Stimulated activated effector memory CD8-positive, alpha-beta T cell treated with anti-CD3 and anti-CD28 coated beads, Interleukin-12 subunit alpha, Interleukin-12 subunit beta, amount 100 ng/mL, for 72 hours (primary cell): ENCODE measurements around the gene ELFN2.
A peak's percentile ranks its signal among the peaks of the same experiment; 100 is the strongest.

Experiments used
- ATAC-seq: fragments of 150-1000 bp; cut with Tn5 transposase; 2 replicates; pipeline ENCODE4 v1.10.0; 2021
- DNase-seq, 2 donors: peaks; one replicate each; pipeline ENCODE4 v3.0.0; 2021 to 2022; ENCODE audit warnings: low spot score in 2 of 2
- H3K27ac Mint-ChIP-seq: one replicate; pipeline ENCODE4 v1.8.0; 2022; ENCODE audit warnings: mild to moderate bottlenecking, mixed read lengths
- H3K36me3 Mint-ChIP-seq: one replicate; pipeline ENCODE4 v1.8.0; 2022; ENCODE audit warnings: mild to moderate bottlenecking, mixed read lengths
- H3K4me1 Mint-ChIP-seq: one replicate; pipeline ENCODE4 v1.8.0; 2022; ENCODE audit warnings: mixed read lengths
- H3K4me3 Mint-ChIP-seq: one replicate; pipeline ENCODE4 v1.8.0; 2022; ENCODE audit warnings: mild to moderate bottlenecking, mixed read lengths
- H3K9me3 Mint-ChIP-seq: one replicate; pipeline ENCODE4 v1.8.0; 2022; ENCODE audit warnings: mixed read lengths

The ELFN2 gene

GRCh38 chr22:37340331-37341262, 86.7 kb downstream of the ELFN2 start:
- Mint-ChIP-seq H3K4me3 (no peak overlapping the region), H3K36me3 (no peaks in the 10 kb centered on the region), H3K9me3 (no peaks in the 10 kb centered on the region), H3K27ac (no peak overlapping the region), H3K4me1 (peaks cover 28% of the 10 kb centered on the region)
- DNase-seq (no peak), ATAC-seq (no peak)

DNA sequence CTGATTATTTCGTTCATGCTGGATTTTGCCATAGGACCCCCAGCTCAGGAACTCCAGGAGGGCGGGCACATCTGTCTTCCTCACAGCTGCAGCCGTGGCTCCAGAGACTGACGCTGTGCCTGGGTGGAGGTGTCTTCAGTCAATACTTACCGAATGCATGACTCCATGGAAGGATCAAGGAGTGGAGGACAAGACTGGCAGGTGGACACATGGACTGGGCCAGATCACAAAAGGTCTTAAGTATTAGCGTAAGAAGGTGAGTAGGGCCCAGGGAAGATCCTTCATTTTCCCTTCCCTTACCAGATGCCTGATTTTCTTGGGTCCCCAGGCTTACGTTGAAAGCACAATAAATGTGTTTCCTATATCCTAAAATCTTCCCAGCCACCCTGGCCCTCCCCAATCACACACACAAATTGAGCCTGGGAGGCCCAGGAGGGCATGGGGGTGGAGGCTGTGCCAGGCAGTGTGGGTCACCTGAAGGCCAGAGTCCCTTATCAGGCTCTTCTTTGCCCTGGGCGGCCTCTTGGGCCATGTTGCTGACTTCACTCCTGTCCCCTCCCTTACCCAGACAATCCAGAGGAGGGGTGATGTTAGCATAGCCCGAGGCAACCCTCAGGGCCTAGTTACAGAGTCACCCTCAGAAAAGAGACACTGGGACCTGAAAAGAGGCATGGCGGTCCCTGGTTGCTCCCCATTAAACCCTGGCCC, 88.6 kb downstream of the ELFN2 start:
- H3K9me3 Mint-ChIP-seq = no peaks in the 10 kb centered on the region
- H3K36me3 Mint-ChIP-seq = no peaks in the 10 kb centered on the region
- no peak for ATAC-seq
- H3K4me3 Mint-ChIP-seq = no peak overlapping the region
- no peak overlapping the region for H3K27ac Mint-ChIP-seq
- H3K4me1 Mint-ChIP-seq = peaks cover 26% of the 10 kb centered on the region
- no peak for DNase-seq

GRCh38 chr22:37337204-37337943, 89.9 kb downstream of the ELFN2 start:
- no peak overlapping the region for H3K27ac Mint-ChIP-seq
- H3K9me3 Mint-ChIP-seq = no peaks in the 10 kb centered on the region
- H3K36me3 Mint-ChIP-seq = no peaks in the 10 kb centered on the region
- DNase-seq (no peak), ATAC-seq (no peak)
- H3K4me1 Mint-ChIP-seq = peaks cover 24% of the 10 kb centered on the region
- H3K4me3 Mint-ChIP-seq = no peak overlapping the region

GRCh38 chr22:37336579-37336978, 90.7 kb downstream of the ELFN2 start:
- Mint-ChIP-seq H3K4me1 (peaks cover 22% of the 10 kb centered on the region), H3K36me3 (no peaks in the 10 kb centered on the region), H3K9me3 (no peaks in the 10 kb centered on the region), H3K4me3 (no peak overlapping the region), H3K27ac (no peak overlapping the region)
- no peak for ATAC-seq
- DNase-seq = no peak

DNA sequence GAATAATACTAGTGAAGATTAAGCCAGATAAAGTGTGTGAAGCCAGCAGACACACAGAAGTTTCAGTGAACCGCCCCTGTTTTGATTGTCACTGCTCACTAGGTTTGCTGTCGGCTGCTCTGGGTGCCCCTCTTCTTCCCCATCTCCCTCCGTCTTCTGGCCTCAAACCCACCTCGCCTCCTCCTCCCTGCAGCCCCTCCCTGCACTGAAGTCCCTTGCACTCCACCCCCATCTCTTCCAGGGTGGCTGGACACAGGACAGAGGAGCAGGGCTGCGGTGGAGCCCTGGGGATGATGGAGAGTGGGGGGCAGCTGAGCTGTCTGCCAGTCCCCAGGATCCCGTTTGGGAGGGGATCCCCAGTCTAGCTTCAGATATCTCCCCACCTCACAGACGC, 91.5 kb downstream of the ELFN2 start:
- no peak overlapping the region for H3K4me3 Mint-ChIP-seq
- no peaks in the 10 kb centered on the region for H3K9me3 Mint-ChIP-seq
- H3K36me3 Mint-ChIP-seq = no peaks in the 10 kb centered on the region
- DNase-seq = no peak
- no peak for ATAC-seq
- H3K4me1 Mint-ChIP-seq = peaks cover 26% of the 10 kb centered on the region
- H3K27ac Mint-ChIP-seq = no peak overlapping the region

GRCh38 chr22:37334859-37335805, 92.1 kb downstream of the ELFN2 start:
- Mint-ChIP-seq H3K36me3 (no peaks in the 10 kb centered on the region), H3K9me3 (no peaks in the 10 kb centered on the region), H3K4me3 (peak overlapping the region; percentile 28), H3K27ac (no peak overlapping the region), H3K4me1 (peaks cover 30% of the 10 kb centered on the region)
- DNase-seq (no peak), ATAC-seq (no peak)

GRCh38 chr22:37334461-37334858, 92.8 kb downstream of the ELFN2 start:
- no peak for DNase-seq
- Mint-ChIP-seq H3K27ac (no peak overlapping the region), H3K36me3 (no peaks in the 10 kb centered on the region), H3K4me1 (peaks cover 32% of the 10 kb centered on the region), H3K9me3 (no peaks in the 10 kb centered on the region), H3K4me3 (no peak overlapping the region)
- no peak for ATAC-seq

- Mint-ChIP-seq H3K4me1 (peaks cover 32% of the 10 kb centered on the region), H3K4me3 (no peak overlapping the region), H3K36me3 (peaks cover 5% of the 10 kb centered on the region), H3K27ac (no peak overlapping the region), H3K9me3 (no peaks in the 10 kb centered on the region)
- DNase-seq (no peak), ATAC-seq (no peak)
Measured at GRCh38 chr22:37333724-37334460, 93.4 kb downstream of the ELFN2 start.

DNA sequence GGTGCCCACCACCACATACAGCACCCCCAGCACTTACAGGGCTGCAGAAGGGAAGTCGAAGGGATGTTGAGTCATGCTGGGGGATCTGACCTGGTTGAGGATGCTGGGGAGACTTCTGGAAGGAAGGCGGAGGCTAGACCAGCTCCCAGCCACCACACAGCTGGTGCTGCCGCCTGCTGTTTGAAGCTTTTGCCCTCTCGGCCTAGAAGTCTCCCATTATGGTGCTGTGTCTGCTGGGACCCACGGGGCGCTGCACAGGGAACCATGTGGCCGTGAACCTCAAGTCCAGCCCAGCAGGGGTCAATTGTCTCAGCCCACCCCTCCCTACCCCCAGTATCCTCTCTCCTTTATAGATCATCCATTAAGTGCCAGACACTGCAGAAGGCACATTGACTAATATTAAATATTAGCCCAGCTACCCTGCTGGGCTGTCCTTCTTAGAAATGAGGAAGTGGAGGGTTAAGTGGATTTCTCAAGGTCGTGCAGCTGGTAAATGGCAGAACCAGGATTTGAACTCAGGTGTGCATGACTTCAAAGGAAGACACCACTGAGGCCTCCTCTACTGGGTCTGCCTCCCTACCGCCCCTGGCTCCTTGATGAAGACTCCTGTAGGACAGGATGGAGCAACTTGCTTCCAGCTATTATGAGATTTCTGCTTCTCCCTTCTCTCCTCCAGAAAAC, 95.3 kb downstream of the ELFN2 start:
- H3K9me3 Mint-ChIP-seq = no peaks in the 10 kb centered on the region
- no peak overlapping the region for H3K27ac Mint-ChIP-seq
- no peak for ATAC-seq
- H3K36me3 Mint-ChIP-seq = peaks cover 6% of the 10 kb centered on the region
- H3K4me1 Mint-ChIP-seq = peaks cover 25% of the 10 kb centered on the region
- DNase-seq = no peak
- no peak overlapping the region for H3K4me3 Mint-ChIP-seq

GRCh38 chr22:37331034-37331428, 96.2 kb downstream of the ELFN2 start:
- peaks cover 6% of the 10 kb centered on the region for H3K36me3 Mint-ChIP-seq
- no peak overlapping the region for H3K27ac Mint-ChIP-seq
- ATAC-seq = peak; percentile 9
- H3K4me1 Mint-ChIP-seq = peaks cover 24% of the 10 kb centered on the region
- no peak overlapping the region for H3K4me3 Mint-ChIP-seq
- no peaks in the 10 kb centered on the region for H3K9me3 Mint-ChIP-seq
- no peak for DNase-seq

GRCh38 chr22:37330200-37331033, 96.9 kb downstream of the ELFN2 start:
- H3K9me3 Mint-ChIP-seq = no peaks in the 10 kb centered on the region
- peak; percentile 79 for ATAC-seq
- peak in 1 of 2 donors; percentile 65 for DNase-seq

GRCh38 chr22:37329238-37330140, 97.8 kb downstream of the ELFN2 start:
- peak; percentile 38 for ATAC-seq
- no peak for DNase-seq
- H3K27ac Mint-ChIP-seq = peak overlapping the region; percentile 18
- H3K4me3 Mint-ChIP-seq = no peak overlapping the region
- H3K36me3 Mint-ChIP-seq = peaks cover 6% of the 10 kb centered on the region
- H3K9me3 Mint-ChIP-seq = no peaks in the 10 kb centered on the region
- H3K4me1 Mint-ChIP-seq = peaks cover 13% of the 10 kb centered on the region

More at GRCh38 chr22:37330200-37331033, 96.9 kb downstream of the ELFN2 start:
- Mint-ChIP-seq H3K36me3 (peaks cover 6% of the 10 kb centered on the region), H3K4me1 (peaks cover 18% of the 10 kb centered on the region), H3K27ac (peak overlapping the region; percentile 18), H3K4me3 (no peak overlapping the region)
